KG1 (cell line): Measurements from ENCODE around the gene POU2F1.

Source experiments
- DNase-seq: peaks from one replicate; lab custom pipeline; 2025; lab: John Stamatoyannopoulos, UW

The POU2F1 gene

GRCh38 chr1:167367705-167368104 is 147.0 kb downstream of the POU2F1 start:
- DNase-seq: no peak

GRCh38 chr1:167369175-167369574 is 148.5 kb downstream of the POU2F1 start:
- DNase-seq: no peak

GRCh38 chr1:167369933-167370332 is 149.2 kb downstream of the POU2F1 start:
- no peak for DNase-seq

- no peak for DNase-seq
Observed at GRCh38 chr1:167371030-167371429, 150.3 kb downstream of the POU2F1 start.

- DNase-seq: no peak
Observed at GRCh38 chr1:167373398-167373797, 152.7 kb downstream of the POU2F1 start.

- no peak for DNase-seq
Observed at GRCh38 chr1:167373986-167374385, 153.3 kb downstream of the POU2F1 start.

- no peak for DNase-seq
Observed at GRCh38 chr1:167375949-167376348, 155.3 kb downstream of the POU2F1 start.

GRCh38 chr1:167387251-167387910 is 166.7 kb downstream of the POU2F1 start:
- no peak for DNase-seq

- no peak for DNase-seq
Observed at GRCh38 chr1:167388976-167389375, 168.3 kb downstream of the POU2F1 start.

- DNase-seq: no peak
Observed at GRCh38 chr1:167392200-167392696, 171.6 kb downstream of the POU2F1 start.

- DNase-seq: no peak
Observed at GRCh38 chr1:167400359-167400953, 179.8 kb downstream of the POU2F1 start.

GRCh38 chr1:167401260-167401873 is 180.7 kb downstream of the POU2F1 start:
- no peak for DNase-seq

- no peak for DNase-seq
Observed at GRCh38 chr1:167404161-167404888, 183.6 kb downstream of the POU2F1 start.

GRCh38 chr1:167404908-167405307 is 184.2 kb downstream of the POU2F1 start:
- DNase-seq: no peak

GRCh38 chr1:167408355-167408754 is 187.7 kb downstream of the POU2F1 start:
- DNase-seq: no peak

GRCh38 chr1:167409183-167409582 is 188.5 kb downstream of the POU2F1 start:
- DNase-seq: no peak

- no peak for DNase-seq
Observed at GRCh38 chr1:167412072-167412471, 191.4 kb downstream of the POU2F1 start.

- DNase-seq: no peak
Observed at GRCh38 chr1:167412920-167413319, 192.2 kb downstream of the POU2F1 start.

- no peak for DNase-seq
Observed at GRCh38 chr1:167413328-167413727, 192.6 kb downstream of the POU2F1 start.

- DNase-seq: no peak
Observed at GRCh38 chr1:167416506-167416905, 195.8 kb downstream of the POU2F1 start.

- no peak for DNase-seq
Observed at GRCh38 chr1:167418391-167418790, 197.7 kb downstream of the POU2F1 start.

GRCh38 chr1:167419245-167419644 is 198.6 kb downstream of the POU2F1 start:
- no peak for DNase-seq

- no peak for DNase-seq
Observed at GRCh38 chr1:167420510-167420909, 199.8 kb downstream of the POU2F1 start.
